Hepatocyte (in vitro differentiated cells): ENCODE results near the gene CTNNAL1.

ENCODE experiments used
- EZH2 ChIP-seq: fragments of 200-600 bp; sonication (generic); IDR thresholded peaks from 2 replicates; pipeline ENCODE4 v1.6.1; 2016; ENCODE audit warnings: antibody characterized with exemption, mild to moderate bottlenecking, borderline replicate concordance
- TF ChIP-seq, protein P1 (sequence below): fragments of 200-600 bp; sonication (generic); IDR thresholded peaks from 2 replicates; pipeline ENCODE4 v1.5.1; 2016; ENCODE audit warnings: antibody characterized with exemption, mild to moderate bottlenecking; ENCODE audit not compliant: poor library complexity

DNA sequence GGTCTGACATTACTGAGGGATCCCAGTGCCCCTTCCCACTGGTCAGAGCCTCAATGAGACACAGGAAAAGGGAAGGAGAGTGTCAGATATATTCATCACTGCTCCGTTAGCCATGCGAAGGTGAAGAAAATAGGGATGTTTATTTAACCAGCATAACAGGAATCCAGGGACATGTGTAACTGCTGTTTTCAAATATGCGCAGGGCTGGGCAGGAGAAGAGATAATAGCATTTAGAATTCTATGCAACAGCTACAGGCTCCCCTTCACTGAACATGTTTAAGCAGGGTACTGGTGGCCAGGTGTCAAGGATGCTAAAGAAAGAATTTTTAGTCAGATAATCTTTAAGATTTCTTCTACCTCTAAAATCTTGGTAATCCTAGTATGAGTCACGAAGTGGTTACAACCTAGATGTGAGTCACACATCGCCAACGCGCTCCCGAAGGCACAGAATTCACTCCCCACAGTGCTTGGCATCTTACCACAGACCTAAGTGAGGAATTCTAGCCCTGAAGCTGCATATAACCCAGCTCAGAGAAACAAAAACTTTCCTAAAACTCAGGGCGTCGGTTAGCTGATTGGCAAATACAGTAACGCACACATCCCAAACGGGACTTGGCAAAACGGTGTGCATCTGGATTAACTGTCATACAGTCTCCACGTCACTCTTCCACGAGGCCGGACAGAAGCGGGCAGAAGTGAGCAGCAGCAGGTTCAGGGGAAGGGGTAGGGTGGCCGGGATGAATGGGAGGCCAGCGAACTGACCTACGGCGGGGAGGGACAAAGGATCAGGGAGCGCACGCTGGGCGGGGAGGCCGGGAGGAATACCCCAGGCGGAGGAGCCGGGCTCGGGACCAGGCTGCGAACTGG, 1.1 kb downstream of the CTNNAL1 start:
- TF ChIP-seq, protein P1, sequence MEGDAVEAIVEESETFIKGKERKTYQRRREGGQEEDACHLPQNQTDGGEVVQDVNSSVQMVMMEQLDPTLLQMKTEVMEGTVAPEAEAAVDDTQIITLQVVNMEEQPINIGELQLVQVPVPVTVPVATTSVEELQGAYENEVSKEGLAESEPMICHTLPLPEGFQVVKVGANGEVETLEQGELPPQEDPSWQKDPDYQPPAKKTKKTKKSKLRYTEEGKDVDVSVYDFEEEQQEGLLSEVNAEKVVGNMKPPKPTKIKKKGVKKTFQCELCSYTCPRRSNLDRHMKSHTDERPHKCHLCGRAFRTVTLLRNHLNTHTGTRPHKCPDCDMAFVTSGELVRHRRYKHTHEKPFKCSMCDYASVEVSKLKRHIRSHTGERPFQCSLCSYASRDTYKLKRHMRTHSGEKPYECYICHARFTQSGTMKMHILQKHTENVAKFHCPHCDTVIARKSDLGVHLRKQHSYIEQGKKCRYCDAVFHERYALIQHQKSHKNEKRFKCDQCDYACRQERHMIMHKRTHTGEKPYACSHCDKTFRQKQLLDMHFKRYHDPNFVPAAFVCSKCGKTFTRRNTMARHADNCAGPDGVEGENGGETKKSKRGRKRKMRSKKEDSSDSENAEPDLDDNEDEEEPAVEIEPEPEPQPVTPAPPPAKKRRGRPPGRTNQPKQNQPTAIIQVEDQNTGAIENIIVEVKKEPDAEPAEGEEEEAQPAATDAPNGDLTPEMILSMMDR = no peak
- TF ChIP-seq EZH2 = no peak
